Right renal pelvis (tissue), 4 donors: ENCODE results near the gene NAGK. TPM values are rescaled to one million over a fixed set of nuclear protein-coding genes. Genes with fewer than 3 reads are reported as not detected.
"Not testable (repeated sequence)": the region's sequence is repeated elsewhere in the genome, so short reads cannot be mapped to it uniquely, and the experiment has no call there.

Experiments used
- DNase-seq, 4 donors: peaks; one replicate each; pipeline ENCODE4 v3.0.0-alpha.2; 2013; ENCODE audit warnings: low read depth in 4 of 4, low spot score in 3 of 4, missing footprints in 1 of 4
- polyA plus RNA-seq, 4 donors: library from polyadenylated mRNA; unstranded; fragments of 120-200 nt; gene quantifications; one replicate each; pipeline ENCODE4 v1.2.1, GENCODE V29; 2013; ENCODE audit not compliant: insufficient read length in 4 of 4

The NAGK gene
- polyA plus RNA-seq, 4 donors, result 65.2 to 88.1 (median 79.4) TPM

- DNase-seq, result no peak
Observed at GRCh38 chr2:71067567-71068217, 756 bp upstream of the NAGK start.

DNA sequence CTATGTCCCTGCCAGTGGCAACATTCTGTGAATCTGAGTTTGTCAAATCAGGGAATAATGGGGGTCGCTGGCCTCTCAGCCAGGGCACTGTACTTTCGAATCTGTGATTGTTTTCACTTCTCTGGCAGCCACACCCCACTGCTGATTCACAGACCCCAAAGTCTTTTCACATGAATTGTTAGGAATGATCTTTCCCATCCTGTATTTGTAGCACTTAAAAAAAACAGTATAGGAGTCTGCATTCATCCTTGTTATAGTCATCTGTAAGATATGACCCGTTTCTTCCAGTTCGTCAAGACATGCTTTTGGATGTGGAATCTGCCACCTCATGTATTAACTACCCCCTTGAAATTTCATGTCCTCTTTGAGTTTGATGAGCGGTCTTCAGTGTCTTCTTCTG is 928 bp downstream of the NAGK start:
- DNase-seq, result no peak

DNA sequence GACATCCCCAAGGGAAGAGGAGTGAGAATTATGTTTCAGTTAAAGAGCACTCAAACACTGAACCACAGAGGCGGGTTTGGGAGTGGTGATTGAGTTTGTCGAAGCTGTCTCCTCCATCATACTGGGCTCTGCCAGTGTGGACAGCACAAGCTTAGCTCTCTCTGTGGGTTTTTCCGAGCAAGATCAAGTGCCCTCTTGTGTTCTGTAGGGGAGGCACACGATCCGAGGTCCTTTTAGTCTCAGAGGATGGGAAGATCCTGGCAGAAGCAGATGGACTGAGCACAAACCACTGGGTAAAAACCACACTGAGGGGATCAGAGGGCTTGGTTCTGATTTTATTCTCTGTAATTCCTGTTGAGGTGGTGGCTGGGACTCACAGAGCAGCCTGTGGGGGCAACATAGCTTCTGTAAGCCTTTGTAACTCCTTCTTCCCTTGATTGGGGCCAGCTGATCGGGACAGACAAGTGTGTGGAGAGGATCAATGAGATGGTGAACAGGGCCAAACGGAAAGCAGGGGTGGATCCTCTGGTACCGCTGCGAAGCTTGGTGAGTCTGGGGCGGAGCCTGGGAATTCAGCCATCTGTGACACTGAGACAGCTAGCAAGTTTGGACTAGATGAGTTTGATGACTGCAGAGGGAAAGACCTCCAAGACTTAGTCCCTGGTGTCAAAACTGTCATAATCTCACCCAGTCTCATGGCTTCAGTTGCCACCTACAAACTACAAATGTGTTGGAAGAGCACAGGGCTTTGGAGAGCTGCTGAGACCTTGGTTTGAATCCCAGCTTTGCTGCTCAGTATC is 2.0 kb downstream of the NAGK start:
- DNase-seq, result no peak

DNA sequence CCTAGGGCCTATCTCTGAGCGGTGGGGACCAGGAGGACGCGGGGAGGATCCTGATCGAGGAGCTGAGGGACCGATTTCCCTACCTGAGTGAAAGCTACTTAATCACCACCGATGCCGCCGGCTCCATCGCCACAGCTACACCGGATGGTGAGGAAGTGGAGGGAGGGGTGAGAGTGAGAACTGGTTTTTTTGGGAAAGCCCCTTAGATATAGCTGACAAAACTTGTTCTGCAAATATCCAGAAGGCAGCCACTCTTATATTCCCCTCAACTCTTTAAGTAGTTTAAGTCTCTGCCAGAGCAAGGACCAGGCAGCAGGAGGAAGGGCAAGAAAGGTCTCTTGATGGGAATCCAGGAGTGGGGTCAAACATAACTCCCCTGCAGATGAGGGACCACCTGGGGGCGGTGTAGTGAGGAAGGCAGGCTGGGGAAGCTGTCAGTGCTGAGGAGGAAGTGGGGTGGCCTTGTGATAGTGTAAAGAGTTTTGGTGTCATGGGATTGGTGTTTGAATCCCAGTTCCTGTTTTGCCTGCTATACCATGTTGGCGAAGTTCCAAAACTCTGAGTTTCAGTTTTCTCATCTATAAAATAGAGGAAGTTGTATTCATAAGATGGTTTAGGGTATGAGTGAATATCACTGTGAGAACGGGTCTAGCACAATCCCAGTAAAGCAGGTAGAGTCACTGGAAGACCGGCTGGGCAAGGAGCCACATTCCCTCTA is 3.4 kb downstream of the NAGK start:
- no peak for DNase-seq

DNA sequence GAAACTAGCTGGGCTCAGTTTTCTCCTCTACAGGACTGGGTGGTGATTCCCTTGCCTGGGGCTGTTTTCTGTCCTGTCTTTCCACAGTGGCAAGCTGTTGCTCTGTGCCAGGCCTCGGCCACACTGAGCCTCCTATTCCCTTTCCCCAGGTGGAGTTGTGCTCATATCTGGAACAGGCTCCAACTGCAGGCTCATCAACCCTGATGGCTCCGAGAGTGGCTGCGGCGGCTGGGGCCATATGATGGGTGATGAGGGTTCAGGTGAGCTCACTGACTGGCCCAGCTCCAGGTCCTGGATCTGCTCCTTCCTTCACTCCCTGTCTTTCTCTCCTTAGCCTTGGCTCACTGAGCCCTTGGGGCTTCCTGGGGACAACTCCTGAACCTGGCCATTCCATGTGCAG is 4.0 kb downstream of the NAGK start:
- DNase-seq, result no peak

DNA sequence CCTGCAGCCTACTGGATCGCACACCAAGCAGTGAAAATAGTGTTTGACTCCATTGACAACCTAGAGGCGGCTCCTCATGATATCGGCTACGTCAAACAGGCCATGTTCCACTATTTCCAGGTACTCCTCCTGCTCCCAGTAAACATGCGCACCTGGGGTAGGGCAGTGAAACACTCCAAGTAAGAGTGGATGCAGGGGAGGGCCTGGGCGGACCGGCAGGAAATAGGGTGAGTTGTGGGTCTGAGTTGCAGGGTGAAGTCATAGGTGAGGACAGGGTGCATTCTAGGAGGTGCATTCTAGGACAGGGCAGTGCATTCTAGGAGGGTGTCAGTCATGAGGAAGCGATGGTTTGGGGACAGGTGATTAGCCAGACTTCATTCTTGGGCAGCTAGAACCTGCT is 5.0 kb downstream of the NAGK start:
- DNase-seq, result no peak

GRCh38 chr2:71074893-71075395 is 6.5 kb downstream of the NAGK start:
- no peak for DNase-seq

DNA sequence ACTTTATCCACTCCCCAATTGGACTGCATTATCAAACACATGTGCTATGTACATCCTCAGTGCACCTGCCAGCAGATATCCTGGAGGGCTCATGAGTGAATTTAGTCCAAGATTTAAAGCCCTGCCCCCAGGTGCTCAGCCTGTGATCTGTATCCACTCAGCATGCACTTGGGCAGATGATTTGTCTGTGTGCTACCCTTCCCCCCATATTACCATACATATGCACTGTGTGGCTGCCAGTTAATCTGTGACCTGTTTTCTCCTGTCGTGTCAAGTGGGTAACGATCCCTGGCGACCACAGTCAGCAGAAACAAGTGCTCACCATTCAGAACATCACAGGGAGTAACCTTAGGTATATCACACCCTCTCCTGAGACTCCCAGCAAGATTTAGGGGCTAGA is 10.2 kb downstream of the NAGK start:
- DNase-seq, result no peak

DNA sequence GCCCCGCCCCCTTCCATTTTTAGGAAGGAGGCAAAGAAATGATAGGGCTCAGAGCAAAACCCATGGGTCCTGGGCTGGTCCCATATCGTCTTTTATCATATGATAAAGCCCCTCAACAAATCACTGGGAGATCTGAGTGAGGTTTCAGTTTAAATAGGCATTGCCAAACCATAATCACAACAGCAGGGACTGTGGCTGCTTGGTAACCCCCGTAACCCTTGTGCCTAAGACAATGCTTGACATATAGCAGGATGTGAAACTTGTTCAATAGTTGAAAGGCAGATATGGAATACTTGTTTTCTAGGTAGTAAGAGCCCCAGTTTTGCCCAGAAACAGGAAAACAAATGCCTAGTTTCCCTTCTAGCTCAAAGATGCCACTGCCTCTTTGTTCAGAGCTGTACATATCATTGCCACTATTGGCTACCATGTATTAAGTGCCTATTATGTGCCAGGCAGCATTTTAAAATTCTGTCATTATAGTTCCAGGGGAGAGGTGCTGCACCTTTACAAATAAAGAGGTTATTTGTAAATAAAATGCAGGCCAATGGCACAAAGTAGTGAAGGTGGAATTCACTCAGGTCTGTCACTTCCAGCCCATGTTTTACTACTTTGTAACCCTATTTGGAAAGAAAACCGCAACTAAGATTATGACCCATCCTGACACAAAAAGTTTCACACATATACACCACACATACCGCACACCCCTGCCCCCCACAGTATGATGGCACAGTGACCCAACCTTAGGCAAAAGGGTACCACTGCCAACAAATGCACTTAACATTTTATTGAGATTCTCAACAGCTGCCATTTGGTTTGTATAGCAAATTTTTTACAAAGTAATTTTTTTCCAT is 14.2 kb downstream of the NAGK start:
- no peak for DNase-seq

DNA sequence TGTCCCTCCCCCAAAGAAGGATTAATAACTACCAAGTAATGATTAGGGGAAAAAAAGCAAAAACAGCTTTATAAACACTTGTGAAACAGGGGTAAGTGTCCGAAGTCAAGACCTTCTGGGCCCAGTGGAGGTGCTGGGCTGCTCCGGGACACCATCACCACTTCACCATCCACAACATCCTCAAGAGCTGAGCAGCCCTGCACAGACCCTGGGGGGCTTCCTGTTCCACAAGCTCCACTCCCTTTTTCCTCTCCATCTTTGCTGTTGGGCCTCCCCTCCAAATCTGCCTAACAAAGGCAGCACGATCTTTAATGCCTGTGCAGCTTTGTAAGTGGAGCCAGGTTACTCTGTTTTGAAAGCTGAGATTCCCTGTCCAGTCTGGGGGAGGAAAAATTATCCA is 14.8 kb downstream of the NAGK start:
- not testable (repeated sequence) for DNase-seq

GRCh38 chr2:71083752-71084312 is 15.4 kb downstream of the NAGK start:
- not testable (repeated sequence) for DNase-seq

GRCh38 chr2:71085325-71086003 is 17.0 kb downstream of the NAGK start:
- not testable (repeated sequence) for DNase-seq

- DNase-seq, result not testable (repeated sequence)
Observed at GRCh38 chr2:71089475-71089874, 21.0 kb downstream of the NAGK start.

GRCh38 chr2:71091808-71092207 is 23.4 kb downstream of the NAGK start:
- not testable (repeated sequence) for DNase-seq

DNA sequence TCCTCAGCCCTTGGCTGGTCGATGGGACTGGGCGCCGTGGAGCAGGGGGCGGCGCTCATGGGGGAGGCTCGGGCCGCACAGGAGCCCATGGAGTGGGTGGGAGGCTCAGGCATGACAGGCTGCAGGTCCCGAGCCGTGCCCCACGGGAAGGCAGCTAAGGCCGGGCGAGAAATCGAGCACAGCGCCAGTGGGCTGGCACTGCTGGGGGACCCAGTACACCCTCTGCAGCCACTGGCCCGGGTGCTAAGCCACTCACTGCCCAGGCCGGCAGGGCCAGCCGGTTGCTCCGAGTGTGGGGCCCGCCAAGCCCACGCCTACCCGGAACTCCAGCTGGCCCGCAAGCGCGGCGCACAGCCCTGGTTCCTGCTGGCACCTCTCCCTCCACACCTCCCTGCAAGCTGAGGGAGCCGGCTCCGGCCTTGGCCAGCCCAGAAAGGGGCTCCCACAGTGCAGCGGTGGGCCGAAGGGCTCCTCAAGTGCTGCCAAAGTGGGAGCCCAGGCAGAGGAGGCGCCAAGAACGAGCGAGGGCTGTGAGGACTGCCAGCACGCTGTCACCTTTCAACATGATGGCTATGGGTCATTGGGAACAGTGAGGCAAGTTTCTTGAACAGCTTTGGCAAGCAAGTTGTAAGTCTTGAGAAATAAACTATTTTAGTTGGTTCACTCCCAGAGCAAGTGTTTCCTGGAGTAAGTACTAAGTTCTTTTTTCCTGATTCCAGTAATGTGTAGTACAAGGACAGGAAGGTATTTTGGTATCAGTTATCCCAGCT is 24.2 kb downstream of the NAGK start:
- not testable (repeated sequence) for DNase-seq

- peak; percentile 4 to 15 (median 6) for DNase-seq
Observed at GRCh38 chr2:71100195-71100964, 31.9 kb downstream of the NAGK start.

DNA sequence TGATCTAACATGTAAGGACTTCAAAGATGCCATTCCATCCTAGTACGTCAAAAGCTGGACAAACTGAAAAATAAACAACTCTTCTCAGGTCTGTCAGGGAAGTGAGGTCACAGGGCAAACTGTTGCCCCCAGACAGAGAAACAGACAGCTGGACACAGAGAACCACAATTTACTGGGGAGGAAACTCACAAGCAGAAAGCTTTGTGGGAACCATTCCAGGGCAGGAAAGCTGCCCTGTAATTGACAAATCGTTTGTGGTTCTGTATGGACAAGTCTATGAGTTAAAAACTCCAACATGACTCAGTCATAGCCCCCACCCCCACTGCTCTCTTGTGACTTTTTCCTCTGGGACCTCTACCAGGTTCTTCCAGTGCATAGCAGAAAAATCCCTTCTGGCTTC is 33.2 kb downstream of the NAGK start:
- DNase-seq, result no peak
